ENCODE data around the gene RBM45.

Gene RBM45

GRCh38 chr2:178084273-178084672 is 28.0 kb upstream of the RBM45 start:
- no peak for DNase-seq (ENCODE audit: low read depth)
- no peak for TF ChIP-seq CTCF (IDR thresholded peaks at IDR 0.05; ENCODE audit: control insufficient read depth, extremely low read depth, insufficient read depth)

GRCh38 chr2:178088774-178089270 is 23.4 kb upstream of the RBM45 start:
- DNase-seq (ENCODE audit: low read depth), result no peak
- TF ChIP-seq CTCF (IDR thresholded peaks at IDR 0.05; ENCODE audit: control insufficient read depth, extremely low read depth, insufficient read depth), result no peak
- H3K4me3 ChIP-seq (ENCODE audit: low read depth, low read length), result no peak overlapping the region

More at GRCh38 chr2:178084273-178084672, 28.0 kb upstream of the RBM45 start:
- no peak overlapping the region for H3K4me3 ChIP-seq (ENCODE audit: low read depth, low read length)

- H3K4me3 ChIP-seq (ENCODE audit: low read depth, low read length), result no peak overlapping the region
- no peak for TF ChIP-seq CTCF (IDR thresholded peaks at IDR 0.05; ENCODE audit: control insufficient read depth, extremely low read depth, insufficient read depth)
- no peak for DNase-seq (ENCODE audit: low read depth)
Measured at GRCh38 chr2:178093471-178093870, 18.8 kb upstream of the RBM45 start.

DNA sequence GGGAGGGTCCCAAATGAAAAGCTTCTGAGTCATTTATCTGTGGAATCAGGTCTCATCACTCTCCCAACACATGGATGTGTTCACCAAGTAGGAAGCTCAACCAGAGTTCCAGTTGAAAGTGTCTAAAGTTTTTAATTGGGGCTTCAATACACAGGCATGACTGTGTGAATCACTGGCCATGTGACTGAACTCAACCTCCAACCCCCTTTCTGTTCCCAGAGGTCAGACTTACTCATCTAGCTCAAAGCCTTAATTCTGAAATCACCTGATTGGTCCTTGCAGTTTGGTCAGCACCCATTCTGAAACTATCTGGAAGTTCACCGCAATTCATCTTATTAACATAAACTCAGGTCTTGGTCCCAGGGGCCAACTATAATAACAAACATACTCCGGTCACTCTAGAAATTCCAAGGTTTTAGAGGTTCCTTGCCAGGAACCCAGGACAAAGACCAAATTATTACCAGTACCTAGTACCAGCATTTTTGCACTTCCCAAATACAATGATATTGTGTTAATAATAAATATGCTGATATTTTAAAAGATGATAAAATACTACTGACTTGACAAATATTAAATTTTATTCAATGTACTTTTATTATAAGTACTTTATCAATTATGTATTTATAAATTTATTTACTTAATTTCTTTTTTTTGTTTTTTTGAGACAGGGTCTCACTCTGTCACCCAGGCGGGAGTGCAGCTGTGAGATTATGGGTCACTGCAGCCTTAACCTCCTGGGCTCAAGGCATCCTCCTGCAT is 10.7 kb upstream of the RBM45 start:
- no peak for DNase-seq (ENCODE audit: low read depth)
- no peak overlapping the region for H3K4me3 ChIP-seq (ENCODE audit: low read depth, low read length)
- TF ChIP-seq CTCF (IDR thresholded peaks at IDR 0.05; ENCODE audit: control insufficient read depth, extremely low read depth, insufficient read depth), result no peak

DNA sequence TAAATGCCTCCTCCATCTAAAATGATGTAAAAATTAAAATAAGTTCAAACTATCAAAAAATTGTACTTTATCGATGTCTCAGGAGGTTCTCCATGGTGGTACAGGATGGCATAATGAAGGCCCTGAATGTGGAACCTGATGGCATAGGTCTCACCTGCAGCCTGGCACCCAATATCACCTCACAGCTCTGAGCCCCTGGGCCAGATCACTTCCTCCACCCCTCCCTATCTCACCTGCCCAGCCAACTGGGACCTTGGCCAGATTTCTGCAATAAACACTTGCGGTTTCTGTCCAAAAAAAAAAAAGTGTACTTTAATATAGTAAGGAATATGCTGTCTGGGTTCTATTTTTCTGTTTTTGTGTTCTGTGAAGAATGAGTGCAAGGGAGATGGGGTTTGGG is 6.7 kb upstream of the RBM45 start:
- DNase-seq (ENCODE audit: low read depth), result no peak
- no peak overlapping the region for H3K4me3 ChIP-seq (ENCODE audit: low read depth, low read length)
- no peak for TF ChIP-seq CTCF (IDR thresholded peaks at IDR 0.05; ENCODE audit: control insufficient read depth, extremely low read depth, insufficient read depth)

GRCh38 chr2:178106053-178106452 is 6.2 kb upstream of the RBM45 start:
- peak; percentile 67 for DNase-seq (ENCODE audit: low read depth)
- H3K4me3 ChIP-seq (ENCODE audit: low read depth, low read length), result no peak overlapping the region
- TF ChIP-seq CTCF (IDR thresholded peaks at IDR 0.05; ENCODE audit: control insufficient read depth, extremely low read depth, insufficient read depth), result no peak

- no peak for TF ChIP-seq CTCF (IDR thresholded peaks at IDR 0.05; ENCODE audit: control insufficient read depth, extremely low read depth, insufficient read depth)
- H3K4me3 ChIP-seq (ENCODE audit: low read depth, low read length), result no peak overlapping the region
Measured at GRCh38 chr2:178108176-178108575, 4.1 kb upstream of the RBM45 start.

More at GRCh38 chr2:178108176-178108575, 4.1 kb upstream of the RBM45 start:
- DNase-seq (ENCODE audit: low read depth), result no peak

All from LNCaP clone FGC (cell line).